ENCODE data around the gene RNU6-1. TPM values are rescaled to one million over a fixed set of nuclear protein-coding genes. Genes with fewer than 3 reads are reported as not detected.

Gene RNU6-1
- total and polyA plus RNA-seq, 8 donors: not detected

DNA sequence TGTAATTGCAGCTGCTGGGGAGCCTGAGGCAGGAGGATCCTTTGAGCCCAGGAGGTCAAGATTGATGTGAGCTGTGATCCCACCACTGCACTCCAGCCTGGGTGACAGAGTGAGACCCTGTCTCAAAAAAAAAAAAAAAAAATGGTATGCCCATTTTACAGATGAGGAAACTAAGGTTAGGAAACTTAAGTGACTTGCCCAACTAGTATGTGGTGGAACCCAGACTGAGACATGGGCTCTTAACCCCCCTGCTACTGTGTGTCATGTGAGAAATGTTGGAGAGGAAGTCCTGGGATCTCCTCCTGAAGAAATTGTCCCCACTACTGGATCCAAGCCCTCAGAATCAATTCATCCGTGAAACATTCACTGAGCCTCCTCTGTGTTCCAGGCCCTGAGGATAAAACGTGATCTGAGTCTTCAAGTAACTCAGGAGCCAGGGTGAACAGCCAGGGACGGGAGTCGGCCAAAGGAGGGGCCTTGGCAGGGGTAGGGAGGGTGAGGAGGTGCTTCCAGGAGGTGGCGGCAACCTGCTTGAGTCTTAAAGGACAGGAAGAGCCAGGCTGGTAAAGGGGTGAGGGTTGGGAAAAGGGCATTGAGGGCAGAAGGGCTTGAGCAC lies 19.6 kb upstream of the RNU6-1 start:
- ATAC-seq: no peak
- no peaks in the 10 kb centered on the region for H3K9me3 ChIP-seq
- DNase-seq: no peak
- H3K36me3 ChIP-seq: no peaks in the 10 kb centered on the region
- no peak for TF ChIP-seq CTCF (IDR thresholded peaks at IDR 0.05)
- intact Hi-C loops (cut with DNase I): no loop called here
- H3K27ac ChIP-seq: no peak overlapping the region
- H3K4me1 ChIP-seq: peaks cover 5 to 9% of the 10 kb centered on the region in 2 donors
- no peak overlapping the region for H3K4me3 ChIP-seq
- H3K27me3 ChIP-seq: no peaks in the 10 kb centered on the region

DNA sequence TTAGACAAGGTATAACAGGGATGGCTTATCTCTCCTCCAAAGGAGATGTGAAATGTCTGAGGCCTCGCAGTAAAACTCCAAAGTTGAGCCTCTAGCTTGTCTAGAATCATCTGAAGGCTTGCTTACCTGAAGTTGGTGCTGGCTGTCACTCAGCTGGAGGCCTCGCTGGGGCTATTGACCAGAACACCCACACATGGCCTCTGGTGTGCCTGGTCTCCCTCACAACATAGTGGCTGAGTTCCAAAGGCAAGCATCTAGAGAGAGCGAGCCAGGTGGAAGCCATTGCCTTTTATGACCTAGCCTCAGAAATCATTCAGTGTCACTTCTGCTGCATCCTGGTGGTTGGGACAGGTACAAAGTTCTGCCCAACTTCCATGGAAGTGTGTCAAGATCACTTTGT lies 17.4 kb upstream of the RNU6-1 start:
- no peak overlapping the region for H3K27ac ChIP-seq
- no peaks in the 10 kb centered on the region for H3K36me3 ChIP-seq
- no peaks in the 10 kb centered on the region for H3K4me1 ChIP-seq
- DNase-seq (no peak), ATAC-seq (no peak)
- no peak overlapping the region for H3K4me3 ChIP-seq
- H3K27me3 ChIP-seq: no peaks in the 10 kb centered on the region
- TF ChIP-seq CTCF (IDR thresholded peaks at IDR 0.05): no peak
- H3K9me3 ChIP-seq: no peaks in the 10 kb centered on the region
- intact Hi-C loops (cut with DNase I): no loop called here

- no peak for TF ChIP-seq CTCF (IDR thresholded peaks at IDR 0.05)
- Histone ChIP-seq H3K27me3 (no peaks in the 10 kb centered on the region), H3K9me3 (no peaks in the 10 kb centered on the region), H3K4me3 (no peak overlapping the region), H3K27ac (no peak overlapping the region), H3K36me3 (no peaks in the 10 kb centered on the region), H3K4me1 (peaks cover 0 to under 1% of the 10 kb centered on the region in 2 donors)
- intact Hi-C loops (cut with DNase I): no loop called here
- ATAC-seq (no peak), DNase-seq (no peak)
These were observed 16.0 kb upstream of the RNU6-1 start for GRCh38 chr15:67855842-67856241.

DNA sequence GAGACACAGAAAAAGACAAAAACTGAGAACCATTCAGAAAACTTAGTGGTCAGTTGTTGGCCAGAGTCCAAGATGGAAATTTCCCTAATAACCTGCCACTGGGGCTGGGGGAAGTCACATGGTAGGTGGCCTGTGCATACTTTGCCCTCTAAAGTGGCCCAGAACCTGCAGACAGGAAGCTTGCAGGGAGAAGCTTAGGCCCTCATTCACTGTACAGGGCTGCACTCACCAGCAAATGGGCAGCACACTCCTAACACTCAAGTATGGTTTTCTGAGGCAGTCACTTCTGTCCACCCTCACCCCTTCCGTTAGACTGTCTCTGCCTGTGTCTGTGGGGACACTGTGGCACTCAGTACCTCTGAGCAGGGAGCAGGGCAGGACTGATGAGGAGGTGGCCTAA lies 14.5 kb upstream of the RNU6-1 start:
- no peaks in the 10 kb centered on the region for H3K36me3 ChIP-seq
- intact Hi-C loops (cut with DNase I): no loop called here
- peaks cover 0 to 9% of the 10 kb centered on the region in 2 donors for H3K4me1 ChIP-seq
- DNase-seq (no peak), ATAC-seq (no peak)
- TF ChIP-seq CTCF (IDR thresholded peaks at IDR 0.05): no peak
- H3K4me3 ChIP-seq: no peak overlapping the region
- no peaks in the 10 kb centered on the region for H3K9me3 ChIP-seq
- H3K27ac ChIP-seq: no peak overlapping the region
- H3K27me3 ChIP-seq: no peaks in the 10 kb centered on the region

DNA sequence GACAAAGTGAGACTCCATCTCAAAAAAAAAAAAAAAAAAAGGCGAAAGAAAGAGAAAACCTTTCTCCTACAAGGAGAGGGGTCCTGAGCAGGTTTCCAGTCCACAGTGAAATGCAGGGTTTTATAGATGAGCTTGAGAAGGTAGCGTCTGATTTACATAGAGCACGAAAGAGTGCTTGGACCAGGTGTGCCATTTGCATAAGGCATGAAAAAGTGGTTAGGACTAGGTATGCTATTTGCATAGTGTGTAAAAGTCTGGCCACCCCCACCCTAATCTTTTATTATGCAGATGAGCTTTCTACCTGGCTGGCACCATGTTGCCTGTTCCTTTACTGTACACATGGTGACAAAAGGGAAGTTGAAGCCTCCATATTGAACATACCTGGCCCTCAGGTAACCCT lies 13.6 kb upstream of the RNU6-1 start:
- no peaks in the 10 kb centered on the region for H3K27me3 ChIP-seq
- H3K4me1 ChIP-seq: peaks cover 0 to 9% of the 10 kb centered on the region in 2 donors
- intact Hi-C loops (cut with DNase I): no loop called here
- no peak overlapping the region for H3K4me3 ChIP-seq
- H3K9me3 ChIP-seq: no peaks in the 10 kb centered on the region
- no peak overlapping the region for H3K27ac ChIP-seq
- DNase-seq (no peak), ATAC-seq (no peak)
- H3K36me3 ChIP-seq: no peaks in the 10 kb centered on the region
- no peak for TF ChIP-seq CTCF (IDR thresholded peaks at IDR 0.05)

Measured in left lung (tissue), 10 donors.